Glomerular visceral epithelial cell (primary cell): ENCODE measurements around the gene EVC2.

Experiments used
- DNase-seq: peaks from one replicate; pipeline ENCODE4 v3.0.0-alpha.2; 2016; ENCODE audit errors: extremely low spot score

The EVC2 gene, protein sequence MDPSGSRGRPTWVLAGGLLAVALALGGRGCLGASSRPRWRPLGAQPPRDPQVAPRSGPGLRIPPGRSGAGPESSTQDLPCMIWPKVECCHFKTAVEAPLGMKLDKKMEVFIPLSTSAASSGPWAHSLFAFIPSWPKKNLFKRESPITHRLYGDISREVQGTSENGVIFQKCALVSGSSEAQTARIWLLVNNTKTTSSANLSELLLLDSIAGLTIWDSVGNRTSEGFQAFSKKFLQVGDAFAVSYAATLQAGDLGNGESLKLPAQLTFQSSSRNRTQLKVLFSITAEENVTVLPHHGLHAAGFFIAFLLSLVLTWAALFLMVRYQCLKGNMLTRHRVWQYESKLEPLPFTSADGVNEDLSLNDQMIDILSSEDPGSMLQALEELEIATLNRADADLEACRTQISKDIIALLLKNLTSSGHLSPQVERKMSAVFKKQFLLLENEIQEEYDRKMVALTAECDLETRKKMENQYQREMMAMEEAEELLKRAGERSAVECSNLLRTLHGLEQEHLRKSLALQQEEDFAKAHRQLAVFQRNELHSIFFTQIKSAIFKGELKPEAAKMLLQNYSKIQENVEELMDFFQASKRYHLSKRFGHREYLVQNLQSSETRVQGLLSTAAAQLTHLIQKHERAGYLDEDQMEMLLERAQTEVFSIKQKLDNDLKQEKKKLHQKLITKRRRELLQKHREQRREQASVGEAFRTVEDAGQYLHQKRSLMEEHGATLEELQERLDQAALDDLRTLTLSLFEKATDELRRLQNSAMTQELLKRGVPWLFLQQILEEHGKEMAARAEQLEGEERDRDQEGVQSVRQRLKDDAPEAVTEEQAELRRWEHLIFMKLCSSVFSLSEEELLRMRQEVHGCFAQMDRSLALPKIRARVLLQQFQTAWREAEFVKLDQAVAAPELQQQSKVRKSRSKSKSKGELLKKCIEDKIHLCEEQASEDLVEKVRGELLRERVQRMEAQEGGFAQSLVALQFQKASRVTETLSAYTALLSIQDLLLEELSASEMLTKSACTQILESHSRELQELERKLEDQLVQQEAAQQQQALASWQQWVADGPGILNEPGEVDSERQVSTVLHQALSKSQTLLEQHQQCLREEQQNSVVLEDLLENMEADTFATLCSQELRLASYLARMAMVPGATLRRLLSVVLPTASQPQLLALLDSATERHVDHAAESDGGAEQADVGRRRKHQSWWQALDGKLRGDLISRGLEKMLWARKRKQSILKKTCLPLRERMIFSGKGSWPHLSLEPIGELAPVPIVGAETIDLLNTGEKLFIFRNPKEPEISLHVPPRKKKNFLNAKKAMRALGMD

DNA sequence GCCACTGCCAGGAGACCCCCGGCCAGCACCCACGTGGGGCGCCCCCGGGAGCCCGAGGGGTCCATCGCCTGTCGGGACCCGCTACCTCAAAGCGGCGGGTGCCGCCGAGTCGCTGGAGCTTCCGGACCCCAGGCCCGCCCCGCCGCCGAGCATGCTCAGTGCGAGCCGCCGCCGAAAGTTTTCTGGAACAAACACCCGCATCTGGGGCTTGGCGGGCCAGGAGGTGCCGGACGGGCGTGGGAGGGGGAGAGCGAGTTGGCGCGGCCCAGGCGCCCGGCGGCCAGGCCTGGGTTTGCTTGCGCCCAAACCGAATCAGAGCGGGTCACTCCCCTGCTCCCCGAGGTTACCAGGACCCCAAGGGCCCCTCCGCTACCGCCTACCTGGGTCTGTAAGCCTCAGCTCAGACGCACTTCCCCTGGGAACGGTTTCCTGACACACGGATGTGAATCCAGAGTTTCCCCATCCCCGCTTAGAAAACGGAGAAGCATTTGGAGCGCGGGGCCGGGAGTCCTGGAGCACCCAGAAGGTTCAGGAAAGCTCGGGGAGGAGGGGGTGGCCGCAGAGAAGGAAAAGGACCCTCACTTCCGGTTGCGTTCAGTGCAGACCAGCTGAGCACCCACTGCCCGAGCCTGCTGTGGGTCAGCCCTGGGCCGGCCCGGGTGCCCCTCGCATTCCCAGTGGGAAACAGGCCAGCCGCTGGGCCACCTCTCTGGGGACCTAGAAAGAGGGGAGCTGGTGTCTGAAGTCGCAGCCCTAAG is at the start of gene EVC2:
EVC2 (minus strand) TSS at position 111 of the 758 bp plus-strand sequence; CDS start at position 65, 46 bp downstream.
- peak; percentile 58 for DNase-seq

DNA sequence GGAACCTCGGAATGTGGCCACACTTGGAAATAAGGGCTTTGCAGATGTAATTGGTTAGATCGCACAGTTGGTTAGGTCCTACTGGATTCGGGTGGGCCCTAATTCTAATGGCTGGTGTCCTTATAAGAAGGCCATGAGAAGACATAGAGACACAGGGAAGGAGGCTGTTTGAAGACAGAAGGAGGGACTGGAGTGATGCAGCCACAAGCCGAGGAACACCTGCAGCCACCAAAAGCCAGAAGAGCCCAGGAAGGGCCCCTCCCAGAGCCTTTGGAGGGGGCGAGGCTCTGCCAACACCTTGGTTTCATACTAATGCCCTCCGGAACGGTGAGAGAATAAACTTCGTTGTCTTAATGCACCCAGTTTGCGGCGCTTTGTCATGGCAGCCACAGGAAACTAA is 49.6 kb upstream of the EVC2 start:
- DNase-seq, result no peak

DNA sequence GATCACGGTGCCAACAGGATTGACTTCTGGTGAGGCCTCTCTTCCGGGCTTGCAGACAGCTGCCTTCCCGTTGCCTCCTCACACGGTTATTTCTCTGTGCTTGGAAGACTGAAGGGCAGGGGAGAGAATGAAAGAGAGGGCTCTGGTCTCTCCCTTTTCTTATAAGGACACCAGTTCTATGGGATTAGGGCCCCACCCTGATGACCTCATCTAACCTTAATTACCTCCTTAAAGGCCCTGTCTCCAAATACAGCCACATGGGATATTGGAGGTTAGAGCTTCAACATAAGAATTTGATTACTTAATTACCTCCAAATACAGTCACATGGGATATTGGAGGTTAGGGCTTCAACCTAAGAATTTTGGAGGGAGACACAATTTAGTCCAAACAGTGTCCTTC is 49.2 kb upstream of the EVC2 start:
- DNase-seq, result no peak

- DNase-seq, result no peak
These were observed 48.7 kb upstream of the EVC2 start for GRCh38 chr4:5757091-5757490.

DNA sequence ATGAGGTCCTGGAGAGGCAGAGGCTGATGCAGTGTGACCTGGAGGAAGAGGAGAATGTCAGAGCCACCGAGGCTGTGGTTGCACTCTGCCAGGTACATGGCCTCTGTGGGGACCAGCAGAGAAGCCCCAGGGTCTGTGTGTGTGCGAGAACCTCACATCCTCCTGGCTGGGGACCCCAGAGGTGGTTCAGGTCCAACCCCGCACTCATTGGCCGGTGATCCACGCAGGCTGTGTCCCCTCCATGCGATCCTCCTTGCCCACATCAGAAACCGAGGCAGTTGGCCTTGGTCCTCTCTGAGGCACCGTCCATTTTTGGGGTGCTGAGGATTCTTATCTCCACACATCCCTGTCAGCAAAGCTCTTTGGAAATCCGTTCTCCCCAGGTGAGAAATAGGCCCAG is 47.9 kb upstream of the EVC2 start:
- no peak for DNase-seq

GRCh38 chr4:5755679-5756078 is 47.3 kb upstream of the EVC2 start:
- no peak for DNase-seq

GRCh38 chr4:5755161-5755560 is 46.8 kb upstream of the EVC2 start:
- DNase-seq, result no peak

GRCh38 chr4:5754529-5754881 is 46.1 kb upstream of the EVC2 start:
- no peak for DNase-seq

GRCh38 chr4:5753766-5754528 is 45.6 kb upstream of the EVC2 start:
- DNase-seq, result peak; percentile 97

GRCh38 chr4:5753366-5753765 is 45.0 kb upstream of the EVC2 start:
- DNase-seq, result no peak

- DNase-seq, result peak; percentile 90
These were observed 44.2 kb upstream of the EVC2 start for GRCh38 chr4:5752376-5753184.

- DNase-seq, result no peak
These were observed 43.5 kb upstream of the EVC2 start for GRCh38 chr4:5751666-5752375.

DNA sequence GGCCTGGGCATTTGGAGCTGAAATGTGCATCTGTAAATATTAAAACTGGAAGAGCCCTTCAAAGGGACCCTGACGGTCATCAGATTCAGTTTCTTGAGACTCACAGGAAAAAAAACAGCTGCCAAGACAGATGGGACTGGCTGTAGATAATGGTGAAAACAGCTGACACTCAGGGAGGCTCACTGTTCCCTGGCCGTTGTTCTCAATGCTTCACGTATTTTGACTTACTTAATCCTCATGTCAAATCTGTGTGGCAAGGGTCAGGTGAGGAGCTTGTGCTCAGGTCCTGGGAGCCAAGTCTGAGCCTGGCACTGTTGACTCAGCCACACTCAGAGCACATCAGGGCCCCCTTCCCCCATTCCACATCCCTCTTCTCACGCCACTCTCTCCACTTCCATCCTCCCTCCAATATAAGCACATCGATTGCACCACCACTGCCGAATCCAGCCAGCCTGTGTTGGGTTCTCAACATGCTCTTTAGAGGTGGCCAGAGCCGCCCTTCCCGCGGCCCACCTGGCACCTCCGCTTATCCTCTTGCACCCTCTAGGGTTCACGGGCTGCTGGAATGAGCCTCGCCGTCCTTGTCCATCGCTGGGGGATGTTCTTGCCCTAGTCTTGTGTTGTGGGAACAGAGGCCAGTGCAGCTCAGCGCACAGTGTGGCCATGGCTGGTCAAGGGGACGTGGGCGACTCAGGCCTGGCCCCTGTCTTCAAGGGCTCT is 42.7 kb upstream of the EVC2 start:
- DNase-seq, result peak; percentile 90

- DNase-seq, result peak; percentile 61
These were observed 41.9 kb upstream of the EVC2 start for GRCh38 chr4:5750052-5750945.

DNA sequence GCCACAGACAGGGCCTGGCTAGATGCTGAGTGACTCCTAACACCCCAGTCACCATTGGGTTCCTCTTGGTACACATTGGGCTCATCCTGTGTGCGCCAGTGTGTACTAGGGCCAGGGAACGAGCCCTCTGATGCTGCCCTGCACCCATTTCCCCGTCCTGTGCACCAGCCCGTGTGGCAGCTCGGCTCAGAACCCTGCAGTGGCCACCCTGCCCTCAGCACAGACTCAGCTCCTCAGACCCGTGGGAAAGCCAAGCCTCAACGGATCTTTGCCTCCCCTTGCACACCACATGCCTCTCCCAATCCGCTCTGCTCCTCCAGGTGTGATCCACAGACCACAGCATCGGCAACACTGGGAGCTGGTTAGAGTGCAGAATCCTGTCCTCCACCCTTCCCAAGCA is 41.2 kb upstream of the EVC2 start:
- no peak for DNase-seq

DNA sequence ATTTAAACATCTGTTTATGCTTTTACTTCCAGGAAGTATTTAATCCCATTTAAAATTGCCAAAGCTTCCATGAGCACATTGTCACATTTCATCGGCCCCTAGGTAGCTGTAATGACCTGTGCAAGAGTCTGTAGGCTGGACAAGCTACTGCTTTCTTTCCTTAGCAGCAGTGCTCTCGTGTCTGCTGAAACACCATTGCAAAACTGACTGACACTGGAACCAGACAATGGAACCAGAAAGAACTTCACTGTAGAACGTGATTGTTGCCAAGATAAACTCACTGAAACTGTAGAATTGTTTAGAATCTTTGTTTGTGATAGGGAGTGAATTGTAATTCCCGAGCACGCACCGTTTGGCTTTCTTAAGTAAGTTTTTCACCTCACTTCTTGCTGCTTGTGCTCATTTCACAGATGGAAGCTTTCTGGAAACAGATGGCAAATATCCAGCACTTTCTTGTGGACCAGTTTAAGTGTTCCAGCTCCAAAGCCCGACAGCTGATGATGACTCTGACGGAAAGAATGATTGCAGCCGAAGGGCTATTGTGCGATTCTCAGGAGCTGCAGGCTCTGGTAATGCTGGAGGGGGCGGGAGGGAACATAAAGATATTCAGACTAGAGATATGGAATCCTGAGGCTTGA is 39.5 kb upstream of the EVC2 start:
- DNase-seq, result peak; percentile 89
